AG10803 (cell line): ENCODE data around the gene RIOK2.

ENCODE experiments used
- DNase-seq: peaks from one replicate; pipeline ENCODE4 v3.0.0; 2010; ENCODE audit warnings: low read depth
- H3K4me3 ChIP-seq: 2 replicates; pipeline ENCODE4 v1.5.1; 2011; ENCODE audit warnings: mild to moderate bottlenecking, low read length, control low read depth
- TF ChIP-seq, protein P1 (sequence below): conservative IDR thresholded peaks from 2 replicates; pipeline ENCODE4 v1.5.1; 2011; ENCODE audit warnings: mild to moderate bottlenecking, low read length, control low read depth, inconsistent platforms

RIOK2 gene

DNA sequence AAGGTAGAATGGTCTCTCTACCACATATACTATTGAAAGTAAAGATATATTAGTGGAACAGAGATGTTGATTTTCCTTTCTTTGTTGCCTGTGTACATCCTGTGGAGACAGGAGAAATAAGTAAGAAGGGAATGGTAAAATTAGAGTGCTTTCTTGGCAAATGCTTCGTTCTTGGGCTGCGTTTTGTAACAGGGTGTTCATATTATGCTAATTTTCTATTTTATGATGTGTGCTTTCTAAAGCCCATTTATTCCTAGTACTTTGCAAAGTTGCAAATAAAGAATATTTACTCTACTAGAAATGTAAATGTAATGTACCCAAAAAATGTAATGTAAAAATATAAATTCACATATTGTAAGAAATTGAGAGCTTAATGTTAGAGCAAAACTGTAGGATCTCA is 40.5 kb upstream of the RIOK2 start:
- no peak overlapping the region for H3K4me3 ChIP-seq
- TF ChIP-seq, protein P1, sequence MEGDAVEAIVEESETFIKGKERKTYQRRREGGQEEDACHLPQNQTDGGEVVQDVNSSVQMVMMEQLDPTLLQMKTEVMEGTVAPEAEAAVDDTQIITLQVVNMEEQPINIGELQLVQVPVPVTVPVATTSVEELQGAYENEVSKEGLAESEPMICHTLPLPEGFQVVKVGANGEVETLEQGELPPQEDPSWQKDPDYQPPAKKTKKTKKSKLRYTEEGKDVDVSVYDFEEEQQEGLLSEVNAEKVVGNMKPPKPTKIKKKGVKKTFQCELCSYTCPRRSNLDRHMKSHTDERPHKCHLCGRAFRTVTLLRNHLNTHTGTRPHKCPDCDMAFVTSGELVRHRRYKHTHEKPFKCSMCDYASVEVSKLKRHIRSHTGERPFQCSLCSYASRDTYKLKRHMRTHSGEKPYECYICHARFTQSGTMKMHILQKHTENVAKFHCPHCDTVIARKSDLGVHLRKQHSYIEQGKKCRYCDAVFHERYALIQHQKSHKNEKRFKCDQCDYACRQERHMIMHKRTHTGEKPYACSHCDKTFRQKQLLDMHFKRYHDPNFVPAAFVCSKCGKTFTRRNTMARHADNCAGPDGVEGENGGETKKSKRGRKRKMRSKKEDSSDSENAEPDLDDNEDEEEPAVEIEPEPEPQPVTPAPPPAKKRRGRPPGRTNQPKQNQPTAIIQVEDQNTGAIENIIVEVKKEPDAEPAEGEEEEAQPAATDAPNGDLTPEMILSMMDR: no peak
- no peak for DNase-seq

DNA sequence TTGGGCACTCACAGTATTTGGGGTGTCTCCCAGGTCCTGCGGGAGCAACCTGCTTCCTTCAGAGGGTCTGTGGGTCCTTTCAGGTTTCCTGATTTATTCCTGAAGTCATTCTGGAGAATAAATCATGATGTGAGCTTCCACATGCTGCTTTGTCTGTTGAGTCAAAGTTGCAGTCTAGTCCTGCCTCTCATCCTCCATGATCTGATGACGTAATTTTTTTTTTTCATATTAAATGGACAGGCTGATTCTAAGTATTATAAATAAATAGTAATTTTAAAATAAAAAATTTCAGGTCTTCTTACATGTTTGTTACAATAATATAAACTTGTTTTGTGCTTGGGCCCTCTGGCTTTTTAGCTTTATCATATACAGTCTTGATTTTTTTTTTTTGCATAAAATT is 26.3 kb upstream of the RIOK2 start:
- TF ChIP-seq, protein P1: no peak
- no peak for DNase-seq
- no peak overlapping the region for H3K4me3 ChIP-seq

DNA sequence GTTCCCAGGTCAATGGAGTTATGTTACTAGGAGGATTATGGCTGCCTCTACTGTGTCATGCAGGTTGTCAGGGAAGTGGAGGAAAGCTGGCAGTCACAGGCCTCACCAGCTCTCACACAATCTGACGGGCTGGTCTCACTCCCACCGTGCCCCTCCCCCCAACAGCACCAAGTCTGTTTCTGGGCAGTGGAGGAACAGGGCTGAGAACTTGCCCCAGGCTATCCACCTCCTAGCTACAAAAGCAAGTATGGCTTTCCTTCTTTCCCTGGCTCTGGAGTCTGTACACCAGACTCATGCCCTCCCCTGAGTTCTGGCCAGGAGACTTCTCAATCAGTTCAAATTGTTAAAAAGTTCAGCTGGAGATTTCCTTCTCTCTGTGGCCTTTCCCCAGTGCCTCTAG is 25.7 kb upstream of the RIOK2 start:
- TF ChIP-seq, protein P1: no peak
- DNase-seq: no peak
- no peak overlapping the region for H3K4me3 ChIP-seq

DNA sequence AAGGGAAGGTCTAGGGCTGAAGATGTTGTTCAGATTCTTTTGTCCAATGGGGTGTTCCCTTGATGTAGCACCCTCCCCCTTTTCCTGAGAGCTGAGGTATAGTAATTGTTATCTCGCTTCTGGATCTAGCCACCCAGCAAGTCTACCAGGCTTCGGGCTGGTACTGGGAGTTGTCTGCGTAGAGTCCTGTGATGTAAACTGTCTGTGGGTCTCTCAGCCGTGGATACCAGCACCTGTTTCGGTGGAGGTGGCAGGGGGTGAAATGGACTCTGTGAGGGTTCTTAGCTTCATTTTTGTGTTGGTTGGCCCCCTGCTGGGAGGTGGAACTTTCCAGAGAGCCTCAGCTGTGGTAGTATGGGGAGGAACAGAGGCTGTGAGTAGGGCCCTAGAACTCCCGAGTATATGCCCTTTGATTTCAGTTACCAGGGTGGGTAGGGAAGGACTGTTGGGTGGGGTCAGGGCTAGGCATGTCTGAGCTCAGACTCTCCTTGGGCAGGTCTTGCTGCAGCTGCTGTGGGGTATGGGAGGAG is 25.2 kb upstream of the RIOK2 start:
- H3K4me3 ChIP-seq: no peak overlapping the region
- TF ChIP-seq, protein P1: no peak
- no peak for DNase-seq

DNA sequence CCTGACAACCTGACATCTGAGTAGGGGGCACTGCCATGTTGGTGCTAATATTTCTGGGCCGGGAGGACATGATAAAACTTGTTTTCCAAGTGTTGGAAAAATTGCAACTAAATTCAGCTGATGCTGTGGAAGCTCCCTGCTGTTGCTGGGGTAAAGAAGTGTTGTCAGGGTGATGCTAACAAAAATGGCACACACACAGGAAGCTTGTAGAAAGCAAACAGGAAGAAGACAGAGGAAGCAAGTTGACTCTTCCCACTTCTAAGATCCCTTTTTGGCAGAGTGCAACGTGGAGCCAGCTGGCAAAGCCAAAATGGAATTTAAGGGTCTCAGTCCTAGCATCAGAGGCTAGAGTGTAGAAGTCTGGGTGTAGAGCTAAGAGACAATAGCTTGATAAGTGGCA is 11.3 kb upstream of the RIOK2 start:
- DNase-seq: no peak
- no peak overlapping the region for H3K4me3 ChIP-seq

DNA sequence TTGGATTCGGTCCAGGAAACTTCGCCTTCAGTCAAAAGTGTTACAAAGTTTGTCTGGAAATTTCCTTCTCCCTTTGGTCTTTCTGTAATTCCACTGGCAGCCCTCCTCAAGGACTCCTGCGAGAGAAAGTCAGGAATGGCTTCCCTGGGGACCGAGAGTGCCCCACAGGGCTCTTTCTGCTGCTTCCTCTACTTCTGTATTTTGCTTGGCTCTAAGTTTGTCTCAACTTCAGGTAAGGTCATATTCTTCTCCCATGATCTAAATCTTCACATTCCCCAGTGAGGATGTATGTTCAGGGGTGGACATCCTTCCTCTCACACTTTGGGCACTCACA is 10.3 kb upstream of the RIOK2 start:
- DNase-seq: no peak
- TF ChIP-seq, protein P1: no peak
- H3K4me3 ChIP-seq: no peak overlapping the region

More for the DNA sequence above, 11.3 kb upstream of the RIOK2 start:
- TF ChIP-seq, protein P1: no peak

DNA sequence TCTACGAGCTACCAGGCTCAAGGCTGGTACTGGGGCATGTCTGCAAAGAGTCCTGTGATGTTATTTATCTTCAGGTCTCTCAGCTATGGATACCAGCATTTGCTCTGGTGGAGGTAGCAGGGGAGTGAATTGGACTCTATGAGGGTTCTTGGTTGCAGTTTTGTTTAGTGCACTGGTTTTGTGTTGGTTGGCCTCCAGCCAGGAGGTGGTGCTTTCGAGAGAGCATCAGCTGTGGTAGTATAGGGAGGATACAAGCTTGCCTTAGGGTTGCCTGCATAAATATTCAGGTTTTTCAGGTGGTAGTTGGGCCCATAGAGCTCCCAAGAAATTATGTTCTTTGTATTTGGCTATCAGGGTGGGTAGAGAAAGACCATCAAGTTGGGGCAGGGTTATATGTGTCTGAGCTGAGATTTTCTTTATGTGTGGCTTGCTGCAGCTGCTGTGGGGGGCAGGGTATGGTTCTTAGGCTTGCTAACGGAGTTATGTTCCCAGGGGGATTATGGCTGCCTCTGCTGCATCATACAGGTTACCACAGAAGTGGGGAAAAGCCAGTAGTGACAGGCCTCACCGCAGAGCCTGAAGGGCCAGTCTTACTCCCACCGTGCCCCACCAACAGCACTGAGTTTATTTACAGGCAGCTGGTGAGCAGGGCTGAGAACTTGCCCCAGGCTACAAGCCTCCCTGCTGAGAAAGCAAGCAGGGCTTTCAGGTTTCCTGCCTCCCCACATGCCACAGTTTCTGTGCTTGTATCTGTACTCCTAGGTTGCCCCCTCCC is 9.7 kb upstream of the RIOK2 start:
- H3K4me3 ChIP-seq: no peak overlapping the region
- TF ChIP-seq, protein P1: no peak
- no peak for DNase-seq
